ENCODE data around the gene SPOUT1. TPM values are rescaled to one million over a fixed set of nuclear protein-coding genes. Genes with fewer than 3 reads are reported as not detected.
"Not testable (repeated sequence)": the region's sequence is repeated elsewhere in the genome, so short reads cannot be mapped to it uniquely, and the experiment has no call there.

Gene SPOUT1
- total RNA-seq, 1 donor from 2014 or later = 24.4 TPM

DNA sequence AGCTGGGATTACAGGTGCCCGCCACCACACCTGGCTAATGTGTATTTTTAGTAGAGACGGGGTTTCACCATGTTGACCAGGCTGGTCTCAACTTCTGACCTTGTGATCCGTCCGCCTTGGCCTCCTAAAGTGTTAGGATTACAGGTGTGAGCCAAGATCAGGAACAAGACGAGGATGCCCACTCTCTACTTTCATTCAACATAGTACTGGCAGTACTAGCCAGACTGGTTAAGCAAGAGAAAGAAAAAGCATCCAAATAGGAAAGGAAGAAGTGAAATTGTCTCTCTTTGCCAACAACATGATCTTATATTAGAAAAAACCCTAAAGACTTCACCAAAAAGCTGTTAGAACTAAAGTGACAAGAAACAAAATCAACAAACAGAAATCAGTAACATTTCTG lies 18.7 kb downstream of the SPOUT1 start:
- DNase-seq (ENCODE audit: low read depth in 2 of 2) = no peak

DNA sequence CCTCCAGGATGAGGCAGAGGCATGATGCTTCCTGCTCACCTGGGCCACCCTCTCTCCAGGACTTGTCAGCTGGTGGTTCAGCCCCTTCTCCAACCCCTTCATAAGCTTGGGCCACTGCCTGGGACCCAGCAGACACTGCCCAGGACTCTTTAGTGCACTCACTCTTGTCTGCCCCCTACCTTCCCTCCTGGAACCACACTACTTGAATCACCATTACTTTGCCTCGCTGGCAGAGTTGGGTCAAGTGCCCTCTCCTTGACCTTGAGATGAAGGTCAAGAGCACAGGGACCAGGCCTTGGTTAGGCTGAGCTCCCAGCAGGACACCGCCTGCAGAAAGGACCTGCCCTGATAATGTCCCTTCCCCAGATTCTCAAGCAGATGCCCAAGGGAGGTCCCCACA lies 19.8 kb downstream of the SPOUT1 start:
- DNase-seq (ENCODE audit: low read depth in 2 of 2) = no peak

DNA sequence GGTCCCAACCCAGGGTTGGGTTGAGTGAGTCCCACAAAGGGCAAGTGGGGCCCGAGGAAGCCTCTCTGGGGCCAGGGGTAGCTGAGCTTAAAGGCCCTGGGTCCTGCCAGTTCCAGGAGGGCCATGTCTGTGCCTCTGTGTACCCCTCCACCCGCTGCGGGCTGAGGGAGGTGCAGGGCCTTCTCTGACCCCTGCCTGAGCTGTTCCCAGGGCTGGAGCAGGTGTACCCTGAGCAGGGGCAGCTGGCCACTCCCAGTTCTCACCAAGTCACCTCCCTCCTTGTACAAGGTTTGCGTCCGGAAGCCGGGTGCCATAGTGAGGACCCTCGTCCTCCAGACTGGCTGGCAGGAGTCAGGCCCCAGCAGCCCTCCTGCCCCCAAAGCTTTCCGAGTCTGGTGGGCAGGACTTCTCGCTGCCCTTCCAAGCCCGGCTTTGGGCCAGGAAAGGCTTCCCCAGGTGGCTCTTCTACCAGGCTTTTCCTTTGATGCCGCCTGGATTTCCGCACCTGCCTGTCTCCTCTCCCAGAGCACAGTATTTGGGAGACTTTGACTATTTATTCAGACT lies 20.5 kb downstream of the SPOUT1 start:
- no peak for DNase-seq (ENCODE audit: low read depth in 2 of 2)

GRCh38 chr9:128808543-128808942 lies 21.1 kb downstream of the SPOUT1 start:
- DNase-seq (ENCODE audit: low read depth in 2 of 2) = no peak

DNA sequence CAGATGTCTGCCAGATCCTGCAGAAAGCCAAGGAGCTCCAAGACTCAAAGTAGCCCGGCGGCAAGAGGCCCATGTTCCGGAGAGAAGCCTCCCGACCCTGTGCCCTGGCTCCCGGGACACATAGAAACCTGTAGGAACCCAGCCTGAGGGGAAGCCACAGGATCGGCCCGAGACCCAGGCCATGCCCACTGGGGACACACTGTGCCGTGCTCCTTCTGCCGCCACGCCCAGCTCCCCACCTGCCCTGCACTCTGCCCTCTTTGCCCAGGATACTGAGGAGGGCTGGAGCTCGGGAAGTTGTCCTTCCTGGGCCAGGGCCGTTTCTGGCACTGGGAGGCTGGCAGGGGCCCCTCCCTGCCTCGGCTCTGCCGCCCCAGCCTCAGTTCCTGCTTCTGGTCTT lies 21.8 kb downstream of the SPOUT1 start:
- DNase-seq (ENCODE audit: low read depth in 2 of 2) = no peak

GRCh38 chr9:128805661-128806060 lies 23.9 kb downstream of the SPOUT1 start:
- no peak for DNase-seq (ENCODE audit: low read depth in 2 of 2)

- DNase-seq (ENCODE audit: low read depth in 2 of 2) = no peak
Measured at GRCh38 chr9:128802482-128802881, 27.1 kb downstream of the SPOUT1 start.

DNA sequence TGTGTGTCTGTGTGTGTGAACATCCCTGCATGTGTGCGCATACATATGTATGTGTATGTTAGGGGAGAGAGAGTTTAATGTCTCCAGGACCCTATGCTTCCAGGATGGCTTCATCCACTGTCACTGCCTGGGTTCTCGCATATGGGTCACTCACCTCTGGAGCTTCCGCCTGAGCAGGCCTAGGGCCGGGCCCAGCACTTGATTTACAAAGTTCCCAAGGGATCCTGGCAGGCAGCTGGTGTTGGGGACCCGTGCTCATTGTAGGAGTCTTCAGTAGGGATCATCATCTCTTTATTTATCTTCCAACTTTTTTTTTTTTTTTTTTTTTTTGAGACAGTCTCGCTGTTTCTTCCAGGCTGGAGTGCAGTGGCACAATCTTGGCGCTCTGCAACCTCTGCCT lies 29.5 kb downstream of the SPOUT1 start:
- no peak for DNase-seq (ENCODE audit: low read depth in 2 of 2)

DNA sequence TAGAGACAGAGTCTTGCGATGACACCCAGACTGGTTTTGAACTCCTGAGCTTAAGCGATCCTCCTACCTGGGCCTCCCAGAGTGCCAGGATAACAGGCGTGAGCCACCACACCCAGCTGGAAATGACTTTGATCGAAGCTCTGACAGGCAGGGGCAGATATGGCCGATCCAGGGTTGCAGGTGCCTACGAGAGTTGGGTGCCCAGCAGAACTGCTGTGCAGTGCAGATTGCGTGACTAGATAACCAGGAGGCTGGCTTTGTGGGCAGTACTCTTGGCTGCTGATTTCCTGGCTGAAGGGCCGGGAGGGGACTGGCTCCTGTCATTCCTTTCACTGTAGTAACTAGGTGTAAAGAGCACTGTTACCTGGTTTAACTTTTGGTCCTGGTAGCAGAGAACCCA lies 30.7 kb downstream of the SPOUT1 start:
- no peak for DNase-seq (ENCODE audit: low read depth in 2 of 2)

DNA sequence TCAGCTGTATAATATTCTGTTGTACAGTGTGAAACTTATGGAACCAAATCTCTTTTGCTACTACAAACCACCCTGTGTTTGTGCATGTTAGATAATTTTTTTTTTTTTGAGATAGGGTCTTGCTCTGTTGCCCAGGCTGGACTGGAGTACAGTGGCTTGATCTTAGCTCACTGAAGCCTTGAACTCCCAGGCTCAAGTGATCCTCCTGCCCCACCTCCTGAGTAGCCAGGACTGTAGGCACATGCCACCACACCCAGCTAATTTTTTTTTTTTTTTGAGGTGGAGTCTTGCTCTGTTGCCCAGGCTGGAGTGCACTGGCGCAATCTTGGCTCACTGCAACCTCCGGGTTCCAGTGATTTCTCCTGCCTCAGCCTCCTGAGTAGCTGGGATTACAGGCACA lies 34.6 kb downstream of the SPOUT1 start:
- DNase-seq (ENCODE audit: low read depth in 2 of 2) = not testable (repeated sequence)

DNA sequence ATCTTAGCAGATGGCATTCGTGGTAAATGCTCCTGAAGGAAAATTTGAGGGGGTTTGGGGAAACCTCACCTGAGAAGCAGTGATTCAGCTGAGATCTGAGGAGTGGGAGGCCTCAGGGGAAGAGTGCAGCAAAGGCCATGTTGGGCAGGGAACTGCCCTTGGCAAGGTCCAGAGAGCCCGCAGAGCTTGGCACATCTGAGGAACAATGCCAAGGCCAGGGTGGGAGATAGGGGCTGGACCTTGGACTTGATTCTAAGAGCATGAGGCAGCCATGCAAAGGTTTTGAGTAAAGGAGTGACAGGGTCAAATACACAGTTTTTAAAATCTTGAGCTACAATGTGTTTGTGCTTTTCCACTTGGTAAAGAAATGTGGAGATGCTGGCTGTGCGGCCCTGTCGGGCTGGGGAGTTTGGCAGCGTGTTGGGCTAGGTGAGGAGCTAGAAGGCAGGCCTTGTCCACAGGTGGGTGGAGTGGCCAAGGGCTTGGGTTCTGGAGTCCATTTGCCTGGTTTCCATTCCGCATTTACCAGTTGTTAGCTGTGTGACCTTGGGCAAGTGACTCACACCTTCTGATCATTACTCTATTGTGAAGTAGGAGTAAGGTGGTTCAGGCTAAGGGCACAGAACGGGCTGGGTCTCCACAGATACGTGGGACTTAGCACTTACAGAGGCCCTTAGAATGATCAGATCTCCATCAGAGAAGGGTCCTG lies 36.5 kb downstream of the SPOUT1 start:
- no peak for DNase-seq (ENCODE audit: low read depth in 2 of 2)

DNA sequence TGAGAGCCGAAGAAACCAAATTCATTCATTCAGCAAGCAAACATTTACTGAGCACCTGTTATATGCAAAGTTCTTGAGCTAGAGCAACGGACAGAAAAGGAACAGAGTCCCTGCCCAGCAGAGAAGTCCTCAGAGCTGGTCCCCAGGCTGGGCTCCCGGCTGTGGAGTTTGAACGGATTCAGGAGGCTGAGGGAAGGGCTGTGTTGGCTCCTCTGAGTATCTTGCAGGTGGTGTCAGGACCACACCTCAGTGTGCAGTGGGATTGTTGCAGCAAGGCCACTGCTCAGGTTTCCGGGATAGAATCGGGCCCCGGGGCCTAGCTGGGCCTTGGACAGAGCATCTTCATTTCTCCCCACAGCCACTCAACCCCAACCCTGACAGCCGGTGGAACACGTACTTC lies 37.5 kb downstream of the SPOUT1 start:
- DNase-seq (ENCODE audit: low read depth in 2 of 2) = no peak

- no peak for DNase-seq (ENCODE audit: low read depth in 2 of 2)
Measured at GRCh38 chr9:128790536-128790935, 39.1 kb downstream of the SPOUT1 start.

DNA sequence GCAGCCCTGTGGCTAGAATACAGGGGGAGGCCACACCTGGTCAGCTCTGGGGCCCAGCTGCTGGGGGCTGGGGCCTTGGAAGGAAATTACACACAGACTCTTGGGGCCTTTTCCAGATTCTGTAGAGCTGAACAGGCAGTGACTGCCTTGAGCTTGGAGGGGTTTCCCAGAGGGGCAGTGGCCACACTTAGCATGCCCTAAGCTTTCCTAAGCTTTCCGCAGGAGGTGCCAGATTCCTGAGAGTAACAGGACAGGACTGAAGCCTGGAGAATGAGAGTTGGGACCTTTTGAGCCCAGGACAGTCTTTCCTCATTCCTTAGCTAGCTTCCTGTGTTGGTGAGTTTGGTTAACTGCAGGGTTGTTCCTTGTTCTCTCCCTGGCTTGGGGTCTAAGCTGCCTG lies 41.1 kb downstream of the SPOUT1 start:
- DNase-seq (ENCODE audit: low read depth in 2 of 2) = no peak

- peak; percentile 13 to 14 for DNase-seq (ENCODE audit: low read depth in 2 of 2)
Measured at GRCh38 chr9:128787659-128788058, 41.9 kb downstream of the SPOUT1 start.

DNA sequence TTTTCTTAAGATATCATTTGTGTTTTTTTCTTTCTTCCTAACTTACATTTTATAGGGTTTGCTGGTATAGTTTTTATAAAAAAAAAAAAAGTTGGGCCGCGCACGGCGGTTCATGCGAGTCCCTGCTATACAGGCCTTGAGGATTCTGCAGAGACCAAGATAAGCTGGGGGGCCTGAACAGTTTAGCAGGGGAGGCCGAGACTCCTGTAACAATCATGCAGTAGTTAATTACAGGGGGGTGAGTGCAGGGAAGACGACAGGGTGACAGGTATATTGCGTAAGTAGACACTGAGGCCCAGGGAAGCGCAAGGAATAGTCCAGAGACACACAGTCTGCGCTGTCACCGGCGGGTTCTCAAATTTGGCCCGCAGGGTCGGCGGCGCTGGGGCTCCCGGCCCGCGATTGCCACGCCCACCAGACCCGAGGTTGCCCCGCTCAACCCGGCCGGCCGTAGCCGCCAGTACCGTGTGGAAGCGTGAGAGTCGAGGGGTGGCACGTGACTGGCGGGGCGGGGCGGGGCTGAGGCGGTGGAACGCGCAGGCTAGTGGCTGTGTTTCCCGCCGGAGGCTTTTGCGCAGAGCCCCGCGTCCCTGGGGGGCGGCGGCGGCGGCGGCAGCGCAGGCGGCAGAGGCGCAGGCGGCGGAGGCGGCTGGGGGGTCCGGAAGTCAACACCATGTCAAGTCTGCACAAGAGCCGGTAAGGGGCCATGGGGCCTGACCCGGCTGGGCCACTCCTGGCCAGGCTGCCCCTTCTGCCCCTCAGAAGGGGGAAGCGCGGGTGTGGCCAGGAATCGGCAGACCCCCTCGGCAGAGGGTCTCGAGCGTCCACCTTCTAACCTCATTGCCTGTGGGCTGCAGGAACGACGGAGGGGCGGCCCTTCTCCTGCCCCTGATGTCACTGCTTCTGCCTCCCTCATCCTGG lies 42.7 kb downstream of the SPOUT1 start, which contains the start of gene TBC1D13:
Gene TBC1D13, plus strand, starts transcription at position 573 of the 921 bp plus-strand sequence. Its CDS starts 101 bp downstream, at position 674.
- DNase-seq (ENCODE audit: low read depth in 2 of 2) = peak; percentile 84 to 91

DNA sequence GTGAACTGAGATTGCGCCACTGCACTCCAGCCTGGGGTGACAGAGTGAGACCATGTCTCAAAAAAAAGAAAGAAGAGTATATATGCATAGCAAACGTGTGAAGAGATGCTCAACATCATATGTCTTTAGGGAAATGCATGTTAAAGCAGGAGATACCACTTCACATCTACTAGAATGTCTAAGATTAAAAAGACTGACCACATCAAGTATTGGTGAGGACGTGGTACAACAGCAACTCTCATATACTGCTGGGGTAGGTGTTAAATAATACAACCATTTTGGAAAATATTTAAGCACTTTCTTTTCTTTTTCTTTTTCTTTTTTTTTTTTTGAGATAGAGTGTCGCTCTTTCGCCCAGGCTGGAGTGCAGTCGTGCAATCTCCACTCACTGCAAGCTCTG lies 44.2 kb downstream of the SPOUT1 start:
- DNase-seq (ENCODE audit: low read depth in 2 of 2) = no peak

DNA sequence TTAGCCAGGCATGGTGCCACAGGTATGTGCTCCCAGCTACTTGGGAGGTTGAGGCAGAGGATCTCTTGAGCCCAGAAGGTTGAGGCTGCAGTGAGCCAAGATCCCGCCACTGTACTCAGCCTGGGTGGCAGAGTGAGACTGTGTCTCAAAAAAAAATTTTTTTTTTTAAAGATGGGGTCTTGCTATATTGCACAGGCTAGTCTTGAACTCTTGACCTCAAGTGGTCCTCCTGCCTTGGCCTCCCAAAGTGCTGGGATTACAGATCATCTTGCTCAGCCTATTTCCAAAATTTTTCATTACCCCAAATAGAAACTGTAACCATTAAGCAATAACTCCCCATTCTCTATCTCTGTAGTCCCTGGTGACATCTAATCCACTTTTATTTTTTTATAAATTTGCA lies 46.9 kb downstream of the SPOUT1 start:
- DNase-seq (ENCODE audit: low read depth in 2 of 2) = no peak

GRCh38 chr9:128781187-128782070 lies 48.2 kb downstream of the SPOUT1 start:
- no peak for DNase-seq (ENCODE audit: low read depth in 2 of 2)

DNA sequence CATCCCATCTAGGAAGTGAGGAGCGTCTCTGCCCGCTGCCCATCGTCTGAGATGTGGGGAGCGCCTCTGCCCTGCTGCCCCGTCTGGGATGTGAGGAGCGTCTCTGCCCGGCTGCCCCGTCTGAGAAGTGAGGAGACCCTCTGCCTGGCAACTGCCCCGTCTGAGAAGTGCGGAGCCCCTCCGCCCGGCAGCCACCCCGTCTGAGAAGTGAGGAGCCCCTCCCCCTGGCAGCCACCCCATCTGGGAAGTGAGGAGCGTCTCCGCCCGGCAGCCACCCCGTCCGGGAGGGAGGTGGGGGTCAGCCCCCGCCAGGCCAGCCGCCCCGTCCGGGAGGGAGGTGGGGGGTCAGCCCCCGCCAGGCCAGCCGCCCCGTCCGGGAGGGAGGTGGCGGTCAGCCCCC lies 49.5 kb downstream of the SPOUT1 start:
- not testable (repeated sequence) for DNase-seq (ENCODE audit: low read depth in 2 of 2)

DNA sequence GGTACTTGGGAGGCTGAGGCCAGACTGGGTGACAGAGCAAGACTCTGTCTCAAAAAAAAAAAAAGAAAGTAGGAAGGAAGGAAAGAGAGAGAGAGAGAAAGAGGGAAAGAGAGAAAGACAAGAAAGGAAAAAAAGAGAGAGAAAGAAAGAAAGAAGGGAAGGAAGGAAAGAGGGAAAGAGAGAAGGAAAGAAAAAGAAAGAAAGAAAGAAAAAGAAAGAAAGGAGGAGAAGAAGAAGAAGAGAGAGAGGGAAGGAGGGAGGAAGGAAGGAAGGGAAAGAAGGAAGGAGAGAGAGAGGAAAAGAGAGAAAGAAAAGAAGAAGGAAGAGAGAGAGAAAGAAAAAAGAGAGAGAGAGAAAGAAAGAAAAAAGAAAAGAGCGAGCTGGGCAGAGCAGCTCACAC lies 54.8 kb downstream of the SPOUT1 start:
- DNase-seq (ENCODE audit: low read depth in 2 of 2) = no peak
